RPMI7951 (cell line): ENCODE results near the gene MSANTD3. TPM values are rescaled to one million over a fixed set of nuclear protein-coding genes. Genes with fewer than 3 reads are reported as not detected.
"Not testable (repeated sequence)": the region's sequence is repeated elsewhere in the genome, so short reads cannot be mapped to it uniquely, and the experiment has no call there.

ENCODE experiments used
- DNase-seq: peaks from one replicate; pipeline ENCODE4 v3.0.0-alpha.2; 2012; ENCODE audit warnings: low read depth
- total RNA-seq: library from RNA; depleted of rRNA; stranded (reverse); fragments of >200 nt; shearing (Covaris generic); gene quantifications from 2 replicates; pipeline ENCODE4 v1.2.3, GENCODE V29; 2014; rRNA removed

MSANTD3 gene
- total RNA-seq: 70.5 and 75.1 TPM in 2 replicates

GRCh38 chr9:100426530-100427365, at the start of gene MSANTD3:
MSANTD3 (plus strand) TSS chr9:100427143; CDS start chr9:100441939, 14,796 bp downstream.
- peak; percentile 83 for DNase-seq

- DNase-seq: peak; percentile 79
Observed at GRCh38 chr9:100379862-100380261, 47.1 kb upstream of the MSANTD3 start.

- not testable (repeated sequence) for DNase-seq
Observed at GRCh38 chr9:100392989-100393388, 34.0 kb upstream of the MSANTD3 start.

GRCh38 chr9:100394032-100394695, 32.8 kb upstream of the MSANTD3 start:
- no peak for DNase-seq

GRCh38 chr9:100394816-100395215, 32.1 kb upstream of the MSANTD3 start:
- DNase-seq: no peak

GRCh38 chr9:100396769-100397168, 30.2 kb upstream of the MSANTD3 start:
- DNase-seq: no peak

GRCh38 chr9:100397529-100398266, 29.2 kb upstream of the MSANTD3 start:
- no peak for DNase-seq

- DNase-seq: no peak
Observed at GRCh38 chr9:100401042-100401441, 25.9 kb upstream of the MSANTD3 start.

- DNase-seq: no peak
Observed at GRCh38 chr9:100406962-100407361, 20.0 kb upstream of the MSANTD3 start.

- DNase-seq: no peak
Observed at GRCh38 chr9:100408546-100409175, 18.3 kb upstream of the MSANTD3 start.

GRCh38 chr9:100409176-100409556, 17.8 kb upstream of the MSANTD3 start:
- no peak for DNase-seq

- peak; percentile 94 for DNase-seq
Observed at GRCh38 chr9:100411472-100412283, 15.3 kb upstream of the MSANTD3 start.

GRCh38 chr9:100413839-100414420, 13.0 kb upstream of the MSANTD3 start:
- DNase-seq: no peak

- no peak for DNase-seq
Observed at GRCh38 chr9:100417815-100418214, 9.1 kb upstream of the MSANTD3 start.

GRCh38 chr9:100419166-100419565, 7.8 kb upstream of the MSANTD3 start:
- DNase-seq: no peak

- peak; percentile 25 for DNase-seq
Observed at GRCh38 chr9:100421116-100421515, 5.8 kb upstream of the MSANTD3 start.

GRCh38 chr9:100425758-100426157, 1.2 kb upstream of the MSANTD3 start:
- no peak for DNase-seq

- peak; percentile 11 for DNase-seq
Observed at GRCh38 chr9:100426189-100426529, 784 bp upstream of the MSANTD3 start.

- peak; percentile 77 for DNase-seq
Observed at GRCh38 chr9:100427366-100428263, 672 bp downstream of the MSANTD3 start.
